Islet precursor cell (in vitro differentiated cells): ENCODE results near the gene GRAMD2A.
A peak's percentile ranks its signal among the peaks of the same experiment; 100 is the strongest.

Experiments
- DNase-seq: peaks from one replicate; pipeline ENCODE4 v3.0.0-alpha.2; 2018

Gene GRAMD2A

DNA sequence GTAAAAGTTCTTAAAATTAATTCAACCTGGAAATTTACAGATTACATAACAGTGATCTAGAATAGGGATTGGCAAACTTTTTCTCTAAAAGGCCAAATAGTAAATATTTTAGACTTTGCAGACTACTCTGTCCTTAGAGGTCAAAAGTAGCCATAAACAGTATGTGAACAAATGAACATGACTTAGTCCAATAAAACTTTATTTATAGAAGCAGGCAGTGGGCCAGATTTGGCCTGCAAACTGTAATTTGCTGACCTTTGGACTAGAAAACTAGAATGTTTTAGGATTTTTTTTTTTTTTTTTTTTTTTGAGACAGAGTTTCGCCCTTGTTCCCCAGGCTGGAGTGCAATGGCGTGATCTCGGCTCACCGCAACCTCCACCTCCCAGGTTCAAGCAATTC lies 67.3 kb downstream of the GRAMD2A start:
- DNase-seq, result no peak

- DNase-seq, result no peak
These were observed 69.2 kb downstream of the GRAMD2A start for GRCh38 chr15:72128359-72128758.

GRCh38 chr15:72127724-72128322 lies 69.8 kb downstream of the GRAMD2A start:
- DNase-seq, result no peak

DNA sequence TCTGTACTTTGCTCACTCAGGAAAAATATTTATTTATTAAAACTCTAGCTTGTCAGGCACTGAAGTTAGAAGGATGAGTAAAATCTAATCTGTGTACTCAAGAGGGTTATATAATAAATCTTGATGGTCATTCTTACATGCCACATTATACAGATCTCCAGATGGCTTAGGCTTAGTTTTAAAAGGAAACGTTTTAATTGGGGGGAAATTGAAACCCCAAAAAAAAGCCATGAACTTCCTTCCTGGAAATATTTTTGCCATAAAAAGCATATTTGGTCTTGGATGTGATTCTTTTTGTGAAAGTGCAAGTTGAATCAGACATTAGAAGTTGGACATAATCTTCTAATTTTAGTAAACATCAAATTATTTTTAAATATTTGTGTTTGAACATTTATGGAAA lies 73.4 kb downstream of the GRAMD2A start:
- DNase-seq, result no peak

DNA sequence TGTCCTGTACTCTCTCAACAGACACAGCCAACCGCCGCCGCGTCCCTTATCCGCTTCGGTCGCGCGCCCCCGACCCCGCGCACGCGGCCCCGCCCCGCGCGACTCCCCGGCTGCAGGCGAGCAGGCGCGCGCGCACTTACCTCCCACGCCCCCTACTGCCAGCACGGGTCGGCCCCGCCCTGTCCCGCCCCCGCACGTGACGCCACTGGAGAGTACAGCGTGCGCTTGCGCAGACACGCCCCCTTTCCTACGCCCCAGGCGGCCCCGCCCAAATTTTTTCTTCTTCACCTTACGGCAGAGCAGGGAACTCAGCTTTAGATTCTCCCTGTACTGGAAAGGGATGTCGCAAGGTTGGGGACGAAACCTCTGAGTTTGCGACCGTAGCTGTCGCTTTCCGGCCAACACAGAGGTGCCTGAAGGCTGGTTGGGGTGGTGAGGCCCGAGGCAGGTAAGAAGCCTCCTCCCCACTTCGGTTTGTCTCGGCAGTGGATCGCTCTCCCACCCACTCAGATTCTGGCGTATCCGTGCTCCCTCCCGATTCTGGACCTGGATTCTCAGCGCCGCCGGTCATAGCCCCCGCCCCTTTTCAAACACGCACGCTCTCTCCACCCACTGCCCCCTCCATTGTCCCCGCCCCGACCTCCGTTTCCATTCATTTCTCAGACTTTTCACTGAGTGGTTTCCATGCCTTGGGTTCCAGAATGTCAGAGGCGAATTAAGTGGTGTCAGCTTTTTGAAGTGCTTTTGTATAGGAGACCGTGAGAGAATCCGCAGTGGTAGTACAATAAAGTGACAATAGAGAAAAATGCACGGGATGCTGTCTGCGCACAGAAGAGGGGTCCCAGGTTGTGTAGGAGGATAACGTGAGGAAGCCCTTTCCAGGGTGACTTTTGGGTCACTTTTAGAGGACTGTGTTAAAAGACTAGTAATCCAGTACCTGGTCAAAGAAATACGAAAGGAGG lies 79.3 kb downstream of the GRAMD2A start, which contains the start of the genes MYO9A and SENP8:
Gene MYO9A (minus strand): TSS at position 134 of the 962 bp plus-strand sequence. CDS start 71,587 bp downstream, outside the sequence.
Gene SENP8 (plus strand): TSS at position 387 of the 962 bp plus-strand sequence. CDS start 21,221 bp downstream, outside the sequence.
- DNase-seq, result peak; percentile 99

DNA sequence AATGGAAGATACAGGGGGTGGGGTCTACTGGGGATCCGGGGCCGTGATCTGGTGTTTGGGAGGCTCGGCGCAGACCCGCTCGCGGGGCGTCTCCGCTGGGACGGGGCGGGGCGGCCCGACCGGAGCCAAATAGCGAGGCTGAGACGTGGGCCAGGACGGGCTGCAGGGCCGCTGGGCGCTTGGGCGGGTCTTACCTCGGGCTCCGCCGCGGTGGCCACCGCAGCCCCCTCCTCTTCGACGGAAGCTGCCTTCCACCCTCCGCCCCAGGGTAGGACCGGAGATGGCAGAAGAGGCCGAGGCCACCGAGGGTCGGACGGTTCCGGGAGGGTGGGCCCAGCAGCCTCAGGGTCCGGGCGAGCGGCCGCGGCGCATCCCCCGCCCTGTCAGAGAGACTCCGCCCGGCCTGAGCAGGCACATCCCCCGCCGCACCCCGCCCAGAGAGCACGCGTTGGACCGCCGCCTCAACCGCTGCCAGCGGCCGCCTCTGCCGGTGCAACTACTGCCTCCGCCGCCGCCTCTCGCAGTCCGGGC lies 80.0 kb downstream of the GRAMD2A start:
- DNase-seq, result peak; percentile 92

DNA sequence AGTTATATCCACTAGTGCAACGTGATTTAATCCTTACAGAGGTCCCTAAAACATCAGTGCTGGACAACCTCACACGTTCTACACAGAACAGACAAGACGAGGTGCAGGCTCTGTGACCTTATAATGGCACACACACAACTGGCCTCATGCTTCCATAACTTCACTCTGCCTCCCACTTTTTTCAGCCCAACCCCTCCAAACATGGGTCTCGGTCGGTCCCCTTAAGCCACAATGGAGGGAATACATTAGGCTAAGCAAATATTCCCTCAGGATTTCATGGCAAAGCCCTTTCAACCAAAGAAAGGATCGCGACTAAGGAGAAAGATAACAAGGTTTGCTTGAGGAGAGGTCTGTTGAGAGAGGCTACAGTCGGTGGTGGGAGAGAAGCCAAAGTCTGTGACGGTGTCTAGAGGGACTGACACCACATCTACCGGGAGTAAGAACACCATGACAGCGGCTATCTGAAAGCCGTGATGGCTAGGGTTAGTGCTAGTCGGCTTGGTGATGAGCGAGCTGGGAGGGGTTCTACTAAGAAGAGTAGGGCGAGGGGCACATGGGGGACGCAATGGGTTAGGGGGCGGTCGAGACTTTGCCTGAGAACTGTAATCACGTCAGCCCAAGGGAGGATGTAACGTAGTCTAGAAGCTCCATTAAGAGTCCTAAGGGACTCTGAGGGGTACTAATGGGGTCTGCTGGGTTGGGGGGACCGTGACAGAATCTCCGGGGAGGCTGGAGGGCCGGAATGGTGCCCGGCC lies 80.7 kb downstream of the GRAMD2A start:
- peak; percentile 69 for DNase-seq

GRCh38 chr15:72113347-72114031 lies 84.1 kb downstream of the GRAMD2A start:
- DNase-seq, result no peak

DNA sequence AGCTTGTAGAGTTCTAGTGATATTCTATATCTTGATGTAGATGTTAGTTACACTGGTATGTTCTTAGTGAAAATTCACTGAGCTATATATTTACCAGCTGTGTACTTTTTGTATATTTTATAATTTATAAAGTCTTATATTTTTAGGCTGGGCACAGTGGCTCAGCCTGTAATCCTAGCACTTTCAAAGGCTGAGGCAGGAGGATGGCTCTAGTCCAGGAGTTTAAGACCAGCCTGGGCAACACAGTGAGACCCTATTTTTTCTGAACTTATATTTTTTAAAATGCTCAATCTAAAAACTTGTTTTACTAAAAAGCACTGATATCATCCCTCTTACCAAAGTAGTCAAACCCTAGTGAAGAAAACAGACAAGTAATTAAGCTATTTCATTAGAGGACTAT lies 84.8 kb downstream of the GRAMD2A start:
- no peak for DNase-seq

DNA sequence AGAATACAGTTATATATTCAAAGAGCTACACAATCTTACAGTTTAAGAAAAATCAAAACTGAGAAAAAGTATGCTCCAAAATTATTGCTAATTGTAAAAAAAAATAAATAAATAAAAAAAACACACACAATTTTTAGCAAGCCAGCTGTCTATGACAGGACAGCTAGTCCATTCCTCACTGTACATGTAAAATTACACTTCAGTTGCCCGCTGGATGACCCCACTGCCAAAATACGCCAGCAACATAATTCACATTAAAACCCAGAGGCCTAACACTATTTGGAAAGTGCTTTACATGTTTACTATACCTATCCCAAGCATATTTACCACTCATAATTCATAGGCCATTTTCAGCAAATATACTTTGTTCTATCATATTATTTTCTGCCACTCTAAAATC lies 85.5 kb downstream of the GRAMD2A start:
- no peak for DNase-seq

DNA sequence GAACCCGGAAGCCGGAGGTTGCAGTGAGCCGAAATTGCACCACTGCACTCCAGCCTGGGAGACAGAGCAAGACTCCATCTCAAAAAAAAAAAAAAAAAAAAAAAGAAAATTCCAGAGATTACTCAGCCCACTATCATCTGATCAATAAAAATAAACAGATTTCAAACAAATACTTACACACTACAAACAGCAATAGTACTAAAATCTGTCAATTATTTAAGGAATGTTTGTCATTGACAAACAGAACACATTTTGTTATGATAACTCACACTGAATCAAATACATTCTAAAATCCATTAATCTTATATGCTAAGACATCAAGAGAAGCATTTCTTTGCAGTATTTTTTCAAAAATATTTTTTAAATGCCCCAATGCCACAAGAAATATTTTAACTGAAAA lies 87.2 kb downstream of the GRAMD2A start:
- no peak for DNase-seq
